ENCODE results near the gene CCDC159.

- peak in 5 of 7 experiments; percentile 15 to 51 (median 41) for TF ChIP-seq CTCF (IDR thresholded peaks at IDR 0.05)
- TF ChIP-seq EP300 (IDR thresholded peaks at IDR 0.05), result no peak
Observed at GRCh38 chr19:11378319-11379189, 32.2 kb downstream of the CCDC159 start.
